Activated T-helper 17 cell treated with anti-CD3 and anti-CD28 coated beads, Interleukin-2, amount 50 U/mL, for 72 hours (primary cell): ENCODE measurements around the gene ERO1A. TPM values are rescaled to one million over a fixed set of nuclear protein-coding genes. Genes with fewer than 3 reads are reported as not detected.

Source experiments
- ATAC-seq: fragments of 150-1000 bp; cut with Tn5 transposase; replicated peaks from 2 replicates; pipeline ENCODE4 v1.10.0; 2021; ENCODE audit warnings: mild to moderate bottlenecking, moderate library complexity
- H3K27ac Mint-ChIP-seq: one replicate; pipeline ENCODE4 v1.8.0; 2022; ENCODE audit warnings: mixed read lengths
- H3K27me3 Mint-ChIP-seq: one replicate; pipeline ENCODE4 v1.8.0; 2022; ENCODE audit warnings: mixed read lengths
- H3K36me3 Mint-ChIP-seq: one replicate; pipeline ENCODE4 v1.8.0; 2022; ENCODE audit warnings: low read depth, mild to moderate bottlenecking, mixed read lengths
- H3K4me1 Mint-ChIP-seq: one replicate; pipeline ENCODE4 v1.8.0; 2022; ENCODE audit warnings: mixed read lengths
- H3K4me3 Mint-ChIP-seq: one replicate; pipeline ENCODE4 v1.8.0; 2022; ENCODE audit warnings: mild to moderate bottlenecking, mixed read lengths
- H3K9me3 Mint-ChIP-seq: one replicate; pipeline ENCODE4 v1.8.0; 2022; ENCODE audit warnings: mixed read lengths
- total RNA-seq, 2 donors: library from RNA; stranded (reverse); gene quantifications; one replicate each; pipeline ENCODE4 v1.2.3, GENCODE V29; 2022

Gene ERO1A
- total RNA-seq, 2 donors from 2014 or later: 220 to 329 TPM

GRCh38 chr14:52683985-52684520, 11.3 kb downstream of the ERO1A start:
- Mint-ChIP-seq H3K36me3 (peaks cover 79% of the 10 kb centered on the region), H3K27ac (no peak overlapping the region), H3K4me1 (peaks cover 39% of the 10 kb centered on the region), H3K4me3 (peak overlapping the region; percentile 12), H3K27me3 (no peaks in the 10 kb centered on the region), H3K9me3 (no peaks in the 10 kb centered on the region)
- ATAC-seq: no peak

- Mint-ChIP-seq H3K27ac (no peak overlapping the region), H3K4me3 (no peak overlapping the region), H3K36me3 (peaks cover 98% of the 10 kb centered on the region), H3K9me3 (no peaks in the 10 kb centered on the region), H3K4me1 (no peaks in the 10 kb centered on the region), H3K27me3 (no peaks in the 10 kb centered on the region)
- no peak for ATAC-seq
Observed at GRCh38 chr14:52678591-52678990, 16.8 kb downstream of the ERO1A start.

- H3K27ac Mint-ChIP-seq: no peak overlapping the region
- H3K27me3 Mint-ChIP-seq: no peaks in the 10 kb centered on the region
- H3K9me3 Mint-ChIP-seq: no peaks in the 10 kb centered on the region
- peaks cover 4% of the 10 kb centered on the region for H3K4me1 Mint-ChIP-seq
- ATAC-seq: no peak
- peaks cover 95% of the 10 kb centered on the region for H3K36me3 Mint-ChIP-seq
- H3K4me3 Mint-ChIP-seq: no peak overlapping the region
Observed at GRCh38 chr14:52663850-52664249, 31.5 kb downstream of the ERO1A start.

- Mint-ChIP-seq H3K4me3 (no peak overlapping the region), H3K27me3 (no peaks in the 10 kb centered on the region), H3K27ac (peak overlapping the region; percentile 7), H3K36me3 (peaks cover 99% of the 10 kb centered on the region), H3K9me3 (no peaks in the 10 kb centered on the region), H3K4me1 (peaks cover 4% of the 10 kb centered on the region)
- ATAC-seq: peak; percentile 48
Observed at GRCh38 chr14:52661314-52661713, 34.0 kb downstream of the ERO1A start.

- Mint-ChIP-seq H3K9me3 (no peaks in the 10 kb centered on the region), H3K27ac (peak overlapping the region; percentile 7), H3K27me3 (no peaks in the 10 kb centered on the region), H3K4me3 (no peak overlapping the region), H3K36me3 (peaks cover 99% of the 10 kb centered on the region), H3K4me1 (peaks cover 4% of the 10 kb centered on the region)
- ATAC-seq: no peak
Observed at GRCh38 chr14:52660832-52661231, 34.5 kb downstream of the ERO1A start.

- ATAC-seq: no peak
- Mint-ChIP-seq H3K27ac (peak overlapping the region; percentile 7), H3K4me3 (no peak overlapping the region), H3K9me3 (no peaks in the 10 kb centered on the region), H3K27me3 (no peaks in the 10 kb centered on the region), H3K4me1 (peaks cover 4% of the 10 kb centered on the region), H3K36me3 (peaks cover 99% of the 10 kb centered on the region)
Observed at GRCh38 chr14:52660325-52660724, 35.0 kb downstream of the ERO1A start.

- H3K4me3 Mint-ChIP-seq: no peak overlapping the region
- H3K4me1 Mint-ChIP-seq: peaks cover 4% of the 10 kb centered on the region
- H3K36me3 Mint-ChIP-seq: peaks cover 98% of the 10 kb centered on the region
- no peak for ATAC-seq
- H3K27me3 Mint-ChIP-seq: no peaks in the 10 kb centered on the region
- no peaks in the 10 kb centered on the region for H3K9me3 Mint-ChIP-seq
- no peak overlapping the region for H3K27ac Mint-ChIP-seq
Observed at GRCh38 chr14:52656905-52657304, 38.5 kb downstream of the ERO1A start.

GRCh38 chr14:52650774-52651173, 44.6 kb downstream of the ERO1A start:
- no peaks in the 10 kb centered on the region for H3K9me3 Mint-ChIP-seq
- H3K4me3 Mint-ChIP-seq: no peak overlapping the region
- no peaks in the 10 kb centered on the region for H3K4me1 Mint-ChIP-seq
- no peak for ATAC-seq
- H3K36me3 Mint-ChIP-seq: peaks cover 99% of the 10 kb centered on the region
- H3K27ac Mint-ChIP-seq: no peak overlapping the region
- no peaks in the 10 kb centered on the region for H3K27me3 Mint-ChIP-seq

- Mint-ChIP-seq H3K9me3 (no peaks in the 10 kb centered on the region), H3K36me3 (peaks cover 98% of the 10 kb centered on the region), H3K4me3 (no peak overlapping the region), H3K27me3 (no peaks in the 10 kb centered on the region), H3K4me1 (no peaks in the 10 kb centered on the region), H3K27ac (no peak overlapping the region)
- ATAC-seq: no peak
Observed at GRCh38 chr14:52649511-52649910, 45.8 kb downstream of the ERO1A start.

- H3K36me3 Mint-ChIP-seq: peaks cover 69% of the 10 kb centered on the region
- H3K27me3 Mint-ChIP-seq: no peaks in the 10 kb centered on the region
- H3K27ac Mint-ChIP-seq: no peak overlapping the region
- H3K9me3 Mint-ChIP-seq: peaks cover 6% of the 10 kb centered on the region
- peaks cover 14% of the 10 kb centered on the region for H3K4me1 Mint-ChIP-seq
- no peak overlapping the region for H3K4me3 Mint-ChIP-seq
- no peak for ATAC-seq
Observed at GRCh38 chr14:52641745-52642144, 53.6 kb downstream of the ERO1A start.

- H3K27ac Mint-ChIP-seq: peak overlapping the region; percentile 72
- ATAC-seq: peak; percentile 94
- peaks cover 53% of the 10 kb centered on the region for H3K36me3 Mint-ChIP-seq
- H3K4me3 Mint-ChIP-seq: peak overlapping the region; percentile 26
- H3K4me1 Mint-ChIP-seq: peaks cover 14% of the 10 kb centered on the region
- no peaks in the 10 kb centered on the region for H3K27me3 Mint-ChIP-seq
- peaks cover 6% of the 10 kb centered on the region for H3K9me3 Mint-ChIP-seq
Observed at GRCh38 chr14:52640137-52640536, 55.2 kb downstream of the ERO1A start.

- Mint-ChIP-seq H3K27ac (no peak overlapping the region), H3K4me3 (no peak overlapping the region), H3K27me3 (no peaks in the 10 kb centered on the region), H3K4me1 (no peaks in the 10 kb centered on the region), H3K9me3 (no peaks in the 10 kb centered on the region), H3K36me3 (no peaks in the 10 kb centered on the region)
- no peak for ATAC-seq
Observed at GRCh38 chr14:52619687-52620086, 75.7 kb downstream of the ERO1A start.

GRCh38 chr14:52618602-52619001, 76.8 kb downstream of the ERO1A start:
- no peaks in the 10 kb centered on the region for H3K4me1 Mint-ChIP-seq
- no peaks in the 10 kb centered on the region for H3K27me3 Mint-ChIP-seq
- H3K36me3 Mint-ChIP-seq: no peaks in the 10 kb centered on the region
- no peak overlapping the region for H3K4me3 Mint-ChIP-seq
- H3K27ac Mint-ChIP-seq: no peak overlapping the region
- no peak for ATAC-seq
- H3K9me3 Mint-ChIP-seq: no peaks in the 10 kb centered on the region

- Mint-ChIP-seq H3K4me3 (no peak overlapping the region), H3K27ac (no peak overlapping the region), H3K4me1 (no peaks in the 10 kb centered on the region), H3K36me3 (no peaks in the 10 kb centered on the region), H3K9me3 (peaks cover 3% of the 10 kb centered on the region), H3K27me3 (peaks cover 3% of the 10 kb centered on the region)
- no peak for ATAC-seq
Observed at GRCh38 chr14:52610187-52610586, 85.2 kb downstream of the ERO1A start.

GRCh38 chr14:52609445-52610044, 85.8 kb downstream of the ERO1A start:
- peaks cover 3% of the 10 kb centered on the region for H3K27me3 Mint-ChIP-seq
- no peaks in the 10 kb centered on the region for H3K36me3 Mint-ChIP-seq
- peaks cover 3% of the 10 kb centered on the region for H3K9me3 Mint-ChIP-seq
- no peak overlapping the region for H3K4me3 Mint-ChIP-seq
- no peak overlapping the region for H3K27ac Mint-ChIP-seq
- no peaks in the 10 kb centered on the region for H3K4me1 Mint-ChIP-seq
- ATAC-seq: no peak
